Natural killer cell (primary cell): ENCODE measurements around the gene PRXL2B. TPM values are rescaled to one million over a fixed set of nuclear protein-coding genes. Genes with fewer than 3 reads are reported as not detected.

Source experiments
- ATAC-seq, 3 donors: fragments of 150-1000 bp in 2 of 3; fragments of 200-7000 bp in 1 of 3; cut with Tn5 transposase; 1 replicate in 1 of 3; 2 replicates in 2 of 3; pipeline ENCODE4 v1.10.0; 2021; ENCODE audit warnings: mild to moderate bottlenecking in 2 of 3, moderate library complexity in 2 of 3
- DNase-seq, 2 donors: peaks; one replicate each; pipeline versions ENCODE4 v3.0.0 to v3.0.0-alpha.2; 2013 to 2021; ENCODE audit warnings: mixed read lengths in 1 of 2
- H3K27ac ChIP-seq: one replicate; pipeline ENCODE4 v1.5.1; 2013; ENCODE audit warnings: mild to moderate bottlenecking, low read length
- H3K27me3 ChIP-seq: one replicate; pipeline ENCODE4 v1.6.1; 2013; ENCODE audit warnings: low read length; ENCODE audit not compliant: control insufficient read depth, insufficient read depth
- H3K36me3 ChIP-seq: one replicate; pipeline ENCODE4 v1.6.1; 2013; ENCODE audit warnings: low read length; ENCODE audit not compliant: control insufficient read depth, insufficient read depth
- H3K4me1 ChIP-seq: one replicate; pipeline ENCODE4 v1.6.1; 2013; ENCODE audit warnings: low read length; ENCODE audit not compliant: control insufficient read depth, insufficient read depth
- H3K4me3 ChIP-seq: one replicate; pipeline ENCODE4 v1.5.1; 2013; ENCODE audit warnings: low read length
- H3K9me3 ChIP-seq: one replicate; pipeline ENCODE4 v1.6.1; 2013; ENCODE audit warnings: low read length; ENCODE audit not compliant: control insufficient read depth, insufficient read depth
- H3K27ac Mint-ChIP-seq, 2 donors: one replicate each; pipeline ENCODE4 v1.8.0; 2022; ENCODE audit warnings: mild to moderate bottlenecking in 2 of 2, mixed read lengths in 2 of 2, moderate library complexity in 1 of 2
- H3K27me3 Mint-ChIP-seq, 2 donors: one replicate each; pipeline ENCODE4 v1.8.0; 2022; ENCODE audit warnings: low read depth in 2 of 2, mixed read lengths in 2 of 2
- H3K36me3 Mint-ChIP-seq: one replicate; pipeline ENCODE4 v1.8.0; 2022; ENCODE audit warnings: mixed read lengths
- H3K4me1 Mint-ChIP-seq, 2 donors: one replicate each; pipeline ENCODE4 v1.8.0; 2022; ENCODE audit warnings: mixed read lengths in 2 of 2
- H3K4me3 Mint-ChIP-seq: one replicate; pipeline ENCODE4 v1.8.0; 2022; ENCODE audit warnings: mild to moderate bottlenecking, moderate library complexity, mixed read lengths
- H3K9me3 Mint-ChIP-seq, 2 donors: one replicate each; pipeline ENCODE4 v1.8.0; 2022; ENCODE audit warnings: mixed read lengths in 2 of 2
- WGBS: methylation state at CpG from one replicate; pipeline ENCODE4 v1.1.7; 2013; ENCODE audit warnings: missing lambda C conversion rate; ENCODE audit not compliant: insufficient coverage; 5-methylcytosine and 5-hydroxymethylcytosine counted together
- intact Hi-C: fragments of 100-400 bp; cut with micrococcal nuclease; formaldehyde crosslinking; loops from one replicate; pipeline ENCODE4 v1.14.2; 2022
- total RNA-seq, 4 donors: library from RNA; stranded (reverse); fragments of 120-200 nt in 1 of 4; gene quantifications; one replicate each; pipeline versions ENCODE4 v1.2.3 to v1.2.4, GENCODE V29; 2013 to 2022
- TF ChIP-seq, protein P1 (sequence below): fragments of 200-600 bp; IDR thresholded peaks from one replicate; pipeline ENCODE4 v1.8.0; 2022; ENCODE audit warnings: antibody characterized with exemption

Gene PRXL2B
- total RNA-seq, 3 donors from 2014 or later (not counting 1 experiment from before 2014, with no cell fraction given) = 11.3 to 15.1 (median 11.6) TPM

DNA sequence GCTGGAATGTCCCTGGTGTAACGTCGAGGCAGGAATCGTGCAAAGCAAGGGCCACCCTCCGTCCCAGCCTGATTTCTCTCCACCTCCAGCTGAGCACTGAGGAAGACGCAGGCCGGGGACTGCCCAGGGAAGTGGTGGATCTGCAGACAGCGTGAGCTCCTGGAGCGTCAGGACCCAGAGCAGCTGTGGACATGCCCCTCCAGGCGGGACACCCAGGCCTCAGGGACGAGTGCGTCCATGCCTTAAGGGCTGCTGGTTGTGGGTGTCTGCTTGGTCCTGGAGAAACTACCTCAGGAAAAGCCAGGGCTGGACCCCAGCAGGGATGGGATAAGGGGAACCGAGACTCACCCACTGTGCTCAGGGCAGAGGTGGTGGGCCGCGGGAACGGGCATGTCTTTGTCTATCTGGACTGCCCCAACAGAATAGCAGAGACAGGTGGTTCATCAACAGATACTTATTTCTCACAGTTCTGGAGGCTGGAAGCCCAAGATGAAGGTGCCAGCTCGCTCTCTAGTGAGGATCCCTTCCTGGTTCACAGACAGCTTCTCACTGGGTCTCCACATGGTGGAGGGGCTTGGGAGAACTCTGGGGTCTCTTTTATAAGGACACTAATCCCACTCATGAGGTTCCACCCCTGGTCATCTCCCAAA, 52.0 kb downstream of the PRXL2B start:
- TF ChIP-seq, protein P1, sequence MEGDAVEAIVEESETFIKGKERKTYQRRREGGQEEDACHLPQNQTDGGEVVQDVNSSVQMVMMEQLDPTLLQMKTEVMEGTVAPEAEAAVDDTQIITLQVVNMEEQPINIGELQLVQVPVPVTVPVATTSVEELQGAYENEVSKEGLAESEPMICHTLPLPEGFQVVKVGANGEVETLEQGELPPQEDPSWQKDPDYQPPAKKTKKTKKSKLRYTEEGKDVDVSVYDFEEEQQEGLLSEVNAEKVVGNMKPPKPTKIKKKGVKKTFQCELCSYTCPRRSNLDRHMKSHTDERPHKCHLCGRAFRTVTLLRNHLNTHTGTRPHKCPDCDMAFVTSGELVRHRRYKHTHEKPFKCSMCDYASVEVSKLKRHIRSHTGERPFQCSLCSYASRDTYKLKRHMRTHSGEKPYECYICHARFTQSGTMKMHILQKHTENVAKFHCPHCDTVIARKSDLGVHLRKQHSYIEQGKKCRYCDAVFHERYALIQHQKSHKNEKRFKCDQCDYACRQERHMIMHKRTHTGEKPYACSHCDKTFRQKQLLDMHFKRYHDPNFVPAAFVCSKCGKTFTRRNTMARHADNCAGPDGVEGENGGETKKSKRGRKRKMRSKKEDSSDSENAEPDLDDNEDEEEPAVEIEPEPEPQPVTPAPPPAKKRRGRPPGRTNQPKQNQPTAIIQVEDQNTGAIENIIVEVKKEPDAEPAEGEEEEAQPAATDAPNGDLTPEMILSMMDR = no peak
- H3K27ac ChIP-seq = no peak overlapping the region
- H3K4me1 Mint-ChIP-seq = peaks cover 8 to 15% of the 10 kb centered on the region in 2 donors
- DNase-seq = no peak
- peaks cover 5% of the 10 kb centered on the region for H3K9me3 ChIP-seq
- ATAC-seq = no peak
- H3K36me3 ChIP-seq = no peaks in the 10 kb centered on the region
- peaks cover 3% of the 10 kb centered on the region for H3K27me3 ChIP-seq
- no peak overlapping the region for H3K4me3 ChIP-seq
- no peaks in the 10 kb centered on the region for H3K36me3 Mint-ChIP-seq
- intact Hi-C loops = no loop called here
- H3K27ac Mint-ChIP-seq = peak overlapping the region in 1 of 2 donors; percentile 47
- H3K4me3 Mint-ChIP-seq = no peak overlapping the region
- WGBS = 81% methylated on average over 16 of the region's 16 CpGs
- H3K27me3 Mint-ChIP-seq = no peaks in the 10 kb centered on the region
- H3K9me3 Mint-ChIP-seq = no peaks in the 10 kb centered on the region
- H3K4me1 ChIP-seq = peaks cover 20% of the 10 kb centered on the region

DNA sequence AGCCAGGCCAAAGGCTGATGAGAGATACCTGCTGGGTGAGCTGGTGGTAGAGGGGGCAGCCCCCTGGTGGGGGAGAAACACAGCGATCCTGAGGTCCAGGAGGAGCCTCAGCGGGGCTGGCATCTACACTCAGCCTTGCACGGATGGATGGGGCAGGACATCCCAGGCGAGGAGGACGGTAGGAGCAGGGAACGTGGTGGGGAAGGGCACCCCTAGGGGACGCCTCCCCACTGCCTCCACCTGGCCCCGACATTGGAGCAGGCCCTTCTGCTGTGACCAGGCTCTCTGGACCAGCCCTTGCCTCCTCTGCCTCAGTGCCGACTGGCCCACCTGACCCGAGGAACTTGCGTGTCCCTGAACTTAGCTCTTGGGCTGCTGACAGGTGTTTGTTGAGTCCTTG, 52.6 kb downstream of the PRXL2B start:
- intact Hi-C loops = no loop called here
- Histone ChIP-seq H3K4me1 (peaks cover 22% of the 10 kb centered on the region), H3K27ac (no peak overlapping the region), H3K4me3 (no peak overlapping the region), H3K9me3 (peaks cover 5% of the 10 kb centered on the region), H3K27me3 (peaks cover 3% of the 10 kb centered on the region), H3K36me3 (no peaks in the 10 kb centered on the region)
- ATAC-seq (no peak), DNase-seq (no peak)
- 74% methylated on average over 11 of the region's 11 CpGs for WGBS
- no peak overlapping the region for H3K4me3 Mint-ChIP-seq
- H3K9me3 Mint-ChIP-seq = no peaks in the 10 kb centered on the region
- H3K4me1 Mint-ChIP-seq = peaks cover 10 to 18% of the 10 kb centered on the region in 2 donors
- TF ChIP-seq, protein P1 = no peak
- H3K27ac Mint-ChIP-seq = peak overlapping the region in 1 of 2 donors; percentile 47
- no peaks in the 10 kb centered on the region for H3K27me3 Mint-ChIP-seq
- no peaks in the 10 kb centered on the region for H3K36me3 Mint-ChIP-seq

DNA sequence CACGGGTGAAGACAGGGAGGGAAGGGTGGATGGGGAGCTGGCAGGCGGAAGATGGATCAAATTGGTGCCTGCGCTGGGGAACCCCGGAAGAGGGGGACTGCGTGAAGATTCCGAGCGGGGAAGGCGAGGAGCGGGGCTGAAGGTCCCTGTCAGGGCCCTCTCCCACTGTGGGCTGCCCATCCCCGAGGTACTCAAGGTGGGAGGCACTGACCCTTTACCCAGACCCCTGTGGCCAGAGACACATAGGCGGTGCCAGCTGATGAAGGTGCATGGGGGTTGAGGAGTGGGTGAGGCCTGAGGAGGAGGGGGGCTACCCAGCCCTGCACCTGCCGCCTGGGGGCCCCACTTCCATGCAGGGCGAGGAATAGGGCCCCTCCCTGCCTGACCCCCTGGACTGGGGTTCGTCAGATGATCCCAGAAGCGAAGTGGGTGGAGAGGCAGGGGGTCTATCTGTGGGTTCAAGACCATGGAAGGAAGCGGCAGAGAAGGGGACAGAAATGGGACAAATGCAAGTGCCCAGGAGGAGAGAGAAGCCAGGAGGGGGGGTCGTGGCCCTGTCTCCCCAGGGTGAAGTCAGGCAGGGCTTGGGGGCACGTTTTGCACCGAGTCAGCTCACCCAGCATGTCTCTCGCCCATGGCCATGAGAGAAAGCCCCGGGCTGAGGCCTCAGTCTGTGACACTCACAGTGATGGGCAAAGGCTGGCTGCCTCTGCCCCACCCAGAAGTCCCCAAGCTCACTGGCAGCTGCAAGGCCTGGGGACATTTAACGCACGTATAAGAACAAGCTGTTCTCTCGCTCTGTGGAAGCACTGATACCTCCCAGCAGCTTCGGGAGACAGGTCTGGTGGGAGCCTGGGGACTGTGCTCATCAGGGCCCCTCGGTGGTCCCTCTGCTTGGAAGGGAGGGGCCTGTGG, 53.3 kb downstream of the PRXL2B start:
- no peak overlapping the region for H3K27ac ChIP-seq
- ATAC-seq (no peak), DNase-seq (no peak)
- no peaks in the 10 kb centered on the region for H3K36me3 ChIP-seq
- Mint-ChIP-seq H3K27me3 (no peaks in the 10 kb centered on the region), H3K4me3 (no peak overlapping the region), H3K9me3 (no peaks in the 10 kb centered on the region), H3K4me1 (peaks cover 10 to 18% of the 10 kb centered on the region in 2 donors), H3K27ac (peak overlapping the region in 1 of 2 donors; percentile 47), H3K36me3 (no peaks in the 10 kb centered on the region)
- intact Hi-C loops = loop anchor here (10.0 kb wide), 2 partner anchors 95 to 445 kb away; partner anchors contain the start of gene FAAP20
- no peak overlapping the region for H3K4me3 ChIP-seq
- WGBS = 89% methylated on average over 26 of the region's 26 CpGs
- peaks cover 5% of the 10 kb centered on the region for H3K9me3 ChIP-seq
- H3K4me1 ChIP-seq = peaks cover 22% of the 10 kb centered on the region
- H3K27me3 ChIP-seq = peaks cover 3% of the 10 kb centered on the region
- TF ChIP-seq, protein P1 = no peak
